ENCODE data around the gene RUVBL2. TPM values are rescaled to one million over a fixed set of nuclear protein-coding genes. Genes with fewer than 3 reads are reported as not detected.
A peak's percentile ranks its signal among the peaks of the same experiment; 100 is the strongest.

Gene RUVBL2
- total and polyA plus RNA-seq, 10 donors: 32.0 to 58.4 (median 40.4) TPM

DNA sequence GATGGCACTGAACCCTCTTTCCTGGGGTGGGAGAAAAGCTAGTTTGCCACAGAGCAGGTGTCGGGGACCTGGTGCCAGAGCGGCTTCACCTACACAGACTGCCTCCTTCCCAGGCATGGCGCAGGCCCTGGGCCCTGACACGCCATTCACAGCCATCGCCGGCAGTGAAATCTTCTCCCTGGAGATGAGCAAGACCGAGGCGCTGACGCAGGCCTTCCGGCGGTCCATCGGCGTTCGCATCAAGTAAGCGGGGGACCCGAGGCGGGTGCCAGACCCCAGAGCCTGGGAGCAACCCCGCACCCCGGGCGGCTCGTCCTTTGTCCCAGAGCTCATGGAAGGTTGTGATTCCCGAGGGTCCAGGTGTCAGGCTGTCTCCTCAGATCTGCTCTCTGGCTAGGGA is 13.2 kb downstream of the RUVBL2 start:
- no peak for DNase-seq
- TF ChIP-seq, protein P1, sequence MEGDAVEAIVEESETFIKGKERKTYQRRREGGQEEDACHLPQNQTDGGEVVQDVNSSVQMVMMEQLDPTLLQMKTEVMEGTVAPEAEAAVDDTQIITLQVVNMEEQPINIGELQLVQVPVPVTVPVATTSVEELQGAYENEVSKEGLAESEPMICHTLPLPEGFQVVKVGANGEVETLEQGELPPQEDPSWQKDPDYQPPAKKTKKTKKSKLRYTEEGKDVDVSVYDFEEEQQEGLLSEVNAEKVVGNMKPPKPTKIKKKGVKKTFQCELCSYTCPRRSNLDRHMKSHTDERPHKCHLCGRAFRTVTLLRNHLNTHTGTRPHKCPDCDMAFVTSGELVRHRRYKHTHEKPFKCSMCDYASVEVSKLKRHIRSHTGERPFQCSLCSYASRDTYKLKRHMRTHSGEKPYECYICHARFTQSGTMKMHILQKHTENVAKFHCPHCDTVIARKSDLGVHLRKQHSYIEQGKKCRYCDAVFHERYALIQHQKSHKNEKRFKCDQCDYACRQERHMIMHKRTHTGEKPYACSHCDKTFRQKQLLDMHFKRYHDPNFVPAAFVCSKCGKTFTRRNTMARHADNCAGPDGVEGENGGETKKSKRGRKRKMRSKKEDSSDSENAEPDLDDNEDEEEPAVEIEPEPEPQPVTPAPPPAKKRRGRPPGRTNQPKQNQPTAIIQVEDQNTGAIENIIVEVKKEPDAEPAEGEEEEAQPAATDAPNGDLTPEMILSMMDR (IDR thresholded peaks at IDR 0.05 in 8 of 11, conservative IDR thresholded peaks at IDR 0.05 in 3 of 11): no peak
- no peak for TF ChIP-seq POLR2A (IDR thresholded peaks at IDR 0.05)
- TF ChIP-seq POLR2AphosphoS5 (IDR thresholded peaks at IDR 0.05): peak in 1 of 3 donors; percentile 6
- no peaks in the 10 kb centered on the region for H3K4me1 ChIP-seq
- H3K36me3 ChIP-seq: peaks cover 4 to 100% (median 77%) of the 10 kb centered on the region in 6 donors
- no peak overlapping the region for H3K4me3 ChIP-seq
- H3K27ac ChIP-seq: no peak overlapping the region
- intact Hi-C loops (cut with DNase I; ENCODE audit: low total_unique reads): no loop called here
- no peaks in the 10 kb centered on the region for H3K27me3 ChIP-seq (replicated peaks in 1 of 7)
- no peaks in the 10 kb centered on the region for H3K9me3 ChIP-seq
- WGBS, 5 donors: 91 to 98% (median 97%) methylated on average over 7 to 22 of the region's 22 CpGs

DNA sequence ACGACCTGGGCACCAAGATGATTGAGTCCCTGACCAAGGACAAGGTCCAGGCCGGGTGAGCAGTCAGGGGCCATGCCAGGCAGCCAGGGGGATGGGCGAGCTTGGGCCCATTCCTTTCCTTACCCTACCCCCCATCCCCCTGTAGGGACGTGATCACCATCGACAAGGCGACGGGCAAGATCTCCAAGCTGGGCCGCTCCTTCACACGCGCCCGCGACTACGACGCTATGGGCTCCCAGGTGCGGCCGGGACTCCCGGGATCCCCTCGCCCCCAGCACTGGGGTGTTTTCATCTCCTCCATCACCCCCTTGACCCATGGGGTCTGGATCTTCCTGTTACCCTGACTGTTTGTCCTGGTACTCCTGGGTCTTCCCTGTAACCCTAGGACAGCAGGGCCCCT is 16.1 kb downstream of the RUVBL2 start:
- TF ChIP-seq POLR2AphosphoS5 (IDR thresholded peaks at IDR 0.05): peak in 1 of 3 donors; percentile 27
- TF ChIP-seq, protein P1 (IDR thresholded peaks at IDR 0.05 in 8 of 11, conservative IDR thresholded peaks at IDR 0.05 in 3 of 11): no peak
- Histone ChIP-seq H3K4me1 (no peaks in the 10 kb centered on the region), H3K9me3 (no peaks in the 10 kb centered on the region), H3K4me3 (no peak overlapping the region), H3K27ac (no peak overlapping the region), H3K27me3 (replicated peaks in 1 of 7) (no peaks in the 10 kb centered on the region), H3K36me3 (peaks cover 0 to 100% (median 70%) of the 10 kb centered on the region in 6 donors)
- DNase-seq: no peak
- intact Hi-C loops (cut with DNase I; ENCODE audit: low total_unique reads): no loop called here
- WGBS, 5 donors: 96 to 99% (median 97%) methylated on average over 17 to 18 of the region's 18 CpGs

DNA sequence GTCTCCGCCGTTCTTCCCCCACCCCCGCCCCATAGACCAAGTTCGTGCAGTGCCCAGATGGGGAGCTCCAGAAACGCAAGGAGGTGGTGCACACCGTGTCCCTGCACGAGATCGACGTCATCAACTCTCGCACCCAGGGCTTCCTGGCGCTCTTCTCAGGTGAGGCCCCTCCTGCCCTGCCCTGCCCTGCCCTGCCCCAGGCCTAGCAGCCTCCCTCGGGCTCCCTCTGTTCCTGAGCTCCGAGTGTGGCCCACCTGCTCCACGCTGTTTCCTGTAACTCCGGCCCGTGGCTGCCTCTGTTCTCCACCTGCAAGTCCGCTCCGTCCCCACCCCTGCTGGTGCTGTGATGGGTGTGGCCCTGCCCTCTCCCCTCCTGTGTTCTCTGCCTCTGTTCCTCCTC is 16.8 kb downstream of the RUVBL2 start:
- Histone ChIP-seq H3K4me3 (no peak overlapping the region), H3K27ac (no peak overlapping the region), H3K27me3 (replicated peaks in 1 of 7) (no peaks in the 10 kb centered on the region), H3K9me3 (no peaks in the 10 kb centered on the region), H3K4me1 (no peaks in the 10 kb centered on the region), H3K36me3 (peaks cover 0 to 100% (median 67%) of the 10 kb centered on the region in 6 donors)
- 90 to 96% (median 93%) methylated on average over 13 to 18 of the region's 18 CpGs for WGBS, 5 donors
- TF ChIP-seq POLR2AphosphoS5 (IDR thresholded peaks at IDR 0.05) (no peak), POLR2A (IDR thresholded peaks at IDR 0.05) (no peak)
- TF ChIP-seq, protein P1 (IDR thresholded peaks at IDR 0.05 in 8 of 11, conservative IDR thresholded peaks at IDR 0.05 in 3 of 11): no peak
- DNase-seq: no peak
- intact Hi-C loops (cut with DNase I; ENCODE audit: low total_unique reads): no loop called here

DNA sequence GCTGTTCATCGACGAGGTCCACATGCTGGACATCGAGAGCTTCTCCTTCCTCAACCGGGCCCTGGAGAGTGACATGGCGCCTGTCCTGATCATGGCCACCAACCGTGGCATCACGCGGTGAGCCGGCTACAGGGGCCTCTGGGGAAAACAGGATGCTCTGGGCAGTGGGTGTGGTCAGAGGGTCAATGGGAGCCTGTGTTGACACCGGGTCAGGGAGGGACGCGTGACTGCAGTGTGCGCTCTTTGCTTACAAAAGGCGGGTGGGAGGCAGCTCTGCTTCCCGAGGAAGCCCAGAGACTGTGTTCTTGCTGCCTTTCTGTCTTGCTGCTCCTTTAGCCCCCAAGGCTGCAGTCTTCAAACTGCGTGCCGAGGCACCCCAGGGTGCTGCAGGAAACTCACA is 17.5 kb downstream of the RUVBL2 start:
- TF ChIP-seq, protein P1 (IDR thresholded peaks at IDR 0.05 in 8 of 11, conservative IDR thresholded peaks at IDR 0.05 in 3 of 11): no peak
- TF ChIP-seq POLR2AphosphoS5 (IDR thresholded peaks at IDR 0.05): no peak
- TF ChIP-seq POLR2A (IDR thresholded peaks at IDR 0.05): no peak
- Histone ChIP-seq H3K4me3 (no peak overlapping the region), H3K36me3 (peaks cover 0 to 100% (median 63%) of the 10 kb centered on the region in 6 donors), H3K27me3 (replicated peaks in 1 of 7) (no peaks in the 10 kb centered on the region), H3K4me1 (no peaks in the 10 kb centered on the region), H3K27ac (no peak overlapping the region), H3K9me3 (no peaks in the 10 kb centered on the region)
- intact Hi-C loops (cut with DNase I; ENCODE audit: low total_unique reads): no loop called here
- 88 to 93% (median 92%) methylated on average over 14 to 17 of the region's 17 CpGs for WGBS, 5 donors
- DNase-seq: no peak
